Anterior cingulate cortex (tissue), 58 donors: Measurements from ENCODE around the gene SMAP1.

Experiments
- DNase-seq, 58 donors: peaks; one replicate each; lab custom pipeline; 2025; lab: John Stamatoyannopoulos, UW

Gene SMAP1

DNA sequence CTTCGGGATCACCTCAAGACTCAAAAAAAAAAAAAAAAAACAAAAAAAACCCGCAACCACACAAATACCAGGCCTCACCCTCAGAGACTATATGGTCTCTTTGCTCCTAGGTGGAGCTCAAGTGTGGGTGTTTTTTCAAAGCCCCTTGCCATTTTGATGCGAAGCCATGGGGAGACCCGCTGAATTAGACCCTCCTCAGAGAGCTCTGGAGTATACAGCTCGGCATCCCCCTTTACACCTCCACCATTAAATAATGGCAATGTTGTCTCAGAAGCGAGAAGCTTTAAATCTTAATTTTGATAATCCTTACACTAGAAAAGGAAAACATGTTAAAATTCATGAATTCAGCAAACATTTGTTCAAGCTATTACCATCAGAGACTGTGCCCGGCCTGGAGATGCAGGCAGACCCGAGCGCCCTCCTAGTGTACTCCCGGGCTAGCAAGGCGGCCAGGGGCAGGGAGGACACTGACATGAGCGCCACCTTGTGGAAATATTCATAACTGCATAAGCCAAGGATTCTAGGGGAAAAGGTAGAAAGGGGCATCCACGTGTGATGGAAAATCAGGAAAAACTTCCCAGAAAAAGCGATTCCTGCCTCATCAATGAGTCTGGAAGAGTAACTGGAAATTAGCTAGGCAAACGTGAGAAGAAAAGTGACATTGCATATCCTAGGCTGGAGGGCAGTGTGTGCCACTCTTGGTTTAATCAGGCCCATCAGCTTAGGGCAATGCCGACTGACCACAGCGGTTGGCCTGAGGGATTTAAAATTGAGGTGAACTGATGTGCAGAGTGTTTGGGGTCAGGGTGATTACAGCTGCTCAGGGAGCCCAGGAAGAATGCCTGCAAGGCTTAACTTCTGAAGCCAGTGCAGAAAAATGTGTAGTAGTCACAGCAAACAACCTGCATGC is 216.6 kb downstream of the SMAP1 start:
- DNase-seq: peak in 36 of 58 donors; percentile 1 to 59 (median 22)

DNA sequence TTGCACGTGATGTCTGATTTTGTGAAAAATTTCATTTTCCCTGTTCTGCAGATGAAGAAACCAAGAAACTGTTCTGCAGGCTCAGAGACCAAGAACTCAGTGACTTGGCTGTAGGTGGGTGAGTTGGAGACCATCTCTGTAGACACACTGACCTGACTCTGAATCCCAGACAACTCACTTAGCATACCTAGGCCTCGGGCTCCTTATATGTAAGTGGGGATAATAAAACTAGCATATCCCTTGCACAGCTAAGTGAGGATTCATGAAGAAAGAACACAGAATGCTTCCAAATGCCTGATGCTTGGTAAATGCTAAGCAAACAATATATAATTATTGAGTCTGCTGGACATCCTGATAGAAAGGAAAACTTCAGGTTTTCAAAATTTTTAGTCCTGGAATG is 218.4 kb downstream of the SMAP1 start:
- DNase-seq: no peak

DNA sequence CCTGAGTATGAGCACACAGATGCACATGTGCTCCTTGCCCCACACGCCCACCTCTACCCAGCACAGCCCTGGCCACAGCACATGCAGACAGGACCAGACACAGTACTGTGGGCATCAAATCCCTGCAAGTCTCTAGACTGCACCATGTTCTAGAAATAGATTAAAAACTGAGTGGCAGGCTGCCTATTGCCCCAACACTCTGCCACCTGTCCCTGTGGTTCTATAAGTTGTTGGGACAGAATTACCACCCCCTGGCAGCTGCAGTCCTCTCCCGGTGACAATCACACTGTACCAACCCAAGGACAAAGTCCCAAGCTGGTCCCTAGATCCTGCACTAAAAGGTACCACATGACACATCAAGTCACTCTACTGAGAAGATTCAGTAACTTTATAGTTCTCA is 219.0 kb downstream of the SMAP1 start:
- DNase-seq: no peak

DNA sequence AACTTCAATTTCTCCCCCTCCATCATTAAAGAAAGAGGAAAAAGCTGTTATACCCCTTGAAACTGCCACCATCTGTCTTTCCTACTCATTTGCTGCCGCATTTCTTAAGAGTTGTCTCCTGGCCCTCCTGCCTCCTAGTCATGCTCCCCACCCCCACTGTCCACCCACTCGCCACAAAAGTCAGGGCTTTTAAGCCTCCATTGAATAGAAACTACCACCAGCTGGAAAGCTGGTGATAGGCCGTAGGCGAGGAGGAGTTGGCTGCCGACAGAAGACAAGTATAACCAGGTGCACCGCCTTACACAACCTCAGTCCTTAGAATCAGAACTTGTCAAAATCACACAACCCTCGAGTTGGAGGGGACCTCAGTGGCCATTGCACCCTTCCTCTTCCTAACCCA is 221.6 kb downstream of the SMAP1 start:
- no peak for DNase-seq

DNA sequence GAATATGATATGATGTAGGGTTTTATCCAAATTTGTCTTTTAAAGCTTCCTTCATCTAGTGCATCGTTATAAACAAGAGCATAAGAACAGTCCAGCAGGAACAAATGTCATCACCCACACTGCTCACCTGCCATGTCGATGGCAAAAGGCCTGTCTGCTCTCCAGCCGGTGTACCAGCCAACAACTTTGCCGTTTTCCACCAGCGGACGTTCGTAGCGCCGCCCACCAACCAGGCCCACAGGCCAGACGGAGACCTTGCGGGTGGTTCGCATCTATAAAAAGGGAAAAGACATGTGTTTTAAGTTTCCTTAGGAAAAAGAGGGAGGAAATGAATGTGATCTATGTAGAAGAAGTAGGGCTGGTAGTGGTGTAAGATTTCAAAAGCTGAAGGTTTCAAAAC is 226.3 kb downstream of the SMAP1 start:
- no peak for DNase-seq

DNA sequence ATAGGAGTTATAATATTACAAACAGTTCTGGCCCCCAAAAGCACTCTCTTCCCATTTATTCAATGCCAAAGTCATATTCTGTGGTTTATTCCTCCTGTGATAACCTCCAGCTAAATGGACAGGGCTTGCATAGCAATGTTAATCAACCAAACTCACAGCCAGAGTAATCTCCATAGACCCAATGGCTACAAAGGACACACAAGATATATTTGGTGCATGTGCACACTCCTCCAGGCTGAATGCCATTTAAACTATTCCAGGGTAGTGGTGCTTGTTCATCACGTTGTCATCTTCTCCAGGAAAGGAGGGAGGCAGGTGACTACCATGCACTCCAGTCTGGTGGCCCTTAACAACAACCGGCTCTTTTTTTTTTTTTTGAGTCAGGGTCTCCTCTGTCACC is 232.4 kb downstream of the SMAP1 start:
- no peak for DNase-seq

DNA sequence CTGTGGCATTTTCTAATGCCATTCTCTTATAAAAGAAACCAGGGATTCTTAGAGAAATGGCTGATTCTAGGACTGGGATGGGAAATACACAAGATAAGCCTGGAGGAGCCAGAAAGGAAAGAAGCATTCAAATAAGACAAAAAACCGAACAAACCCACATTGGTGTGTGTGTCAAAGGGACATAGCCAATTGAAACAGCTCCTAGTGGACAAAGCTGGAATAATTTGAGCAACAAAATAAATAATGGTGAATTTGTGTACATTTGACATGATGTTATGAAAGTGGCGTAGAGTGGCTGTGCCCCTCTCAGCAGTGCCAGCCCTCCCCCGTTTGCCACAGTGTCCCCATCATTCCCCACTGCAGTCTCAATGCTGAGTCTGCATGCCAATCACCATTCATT is 233.6 kb downstream of the SMAP1 start:
- DNase-seq: no peak

DNA sequence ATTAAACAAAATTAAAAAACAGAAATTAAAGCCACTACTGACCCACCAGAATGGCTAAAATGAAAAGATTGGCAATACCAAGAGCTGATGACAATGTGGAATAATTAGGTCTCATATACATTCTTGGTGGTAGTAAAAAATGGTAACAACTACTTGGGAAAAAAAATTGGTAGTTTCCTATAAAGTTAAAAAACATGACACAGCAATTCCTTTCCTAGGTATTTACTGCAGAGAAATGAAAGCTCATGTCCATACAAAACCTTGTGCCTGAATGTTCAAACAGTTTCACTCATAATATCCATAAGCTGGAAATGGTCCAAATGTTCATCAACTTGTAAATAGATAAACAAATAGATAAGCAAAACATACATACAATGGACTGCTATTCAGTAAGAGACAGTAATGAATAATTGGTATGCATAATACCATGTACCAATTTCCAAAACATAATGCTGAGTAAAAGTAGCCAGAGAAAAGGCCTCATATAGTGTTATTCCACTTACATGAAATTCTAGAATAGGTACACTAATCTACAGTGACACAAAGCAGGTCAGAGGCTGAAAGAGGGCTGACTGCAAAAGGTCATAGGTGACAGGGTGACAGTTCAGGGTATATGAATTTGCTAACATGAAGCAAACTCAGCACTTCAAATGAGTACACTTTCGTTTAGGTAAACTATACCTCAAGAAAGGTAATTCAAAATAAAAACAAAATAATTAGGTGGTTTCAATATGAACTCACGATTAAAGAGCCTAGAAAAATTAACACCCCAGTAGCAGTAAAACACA is 236.2 kb downstream of the SMAP1 start:
- DNase-seq: no peak

DNA sequence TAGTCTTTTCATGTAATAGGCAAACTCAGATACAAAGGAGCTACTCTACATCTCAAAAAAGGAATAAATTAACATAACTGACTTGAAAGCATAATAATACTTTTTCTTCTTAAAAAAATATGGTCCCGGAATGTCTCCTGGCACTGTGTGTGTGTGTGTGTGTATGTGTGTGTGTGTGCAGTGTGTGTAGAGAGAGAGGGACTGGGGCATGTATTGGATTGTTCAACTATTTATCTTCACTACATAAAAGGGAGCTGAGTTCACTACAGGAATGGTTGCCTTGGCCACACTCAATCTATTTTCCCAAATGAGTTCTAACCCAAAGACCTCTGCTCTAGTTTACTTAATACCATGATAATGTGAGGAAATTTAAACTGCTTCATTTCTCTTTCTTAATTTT is 238.1 kb downstream of the SMAP1 start:
- no peak for DNase-seq
